Esophagus muscularis mucosa (tissue), 4 donors: ENCODE data around the gene ANK2. TPM values are rescaled to one million over a fixed set of nuclear protein-coding genes. Genes with fewer than 3 reads are reported as not detected.

Experiments used
- DNase-seq: peaks from one replicate; pipeline ENCODE4 v3.0.0-alpha.2; 2017; ENCODE audit errors: extremely low spot score
- H3K27ac ChIP-seq, 4 donors: fragments of 200-600 bp; sonication (generic); replicated peaks in 1 of 4; 1 replicate in 3 of 4; 2 replicates in 1 of 4; pipeline ENCODE4 v1.5.1; 2016 to 2019; ENCODE audit warnings: mild to moderate bottlenecking in 1 of 4
- H3K27me3 ChIP-seq, 4 donors: fragments of 200-600 bp; sonication (generic); one replicate each; pipeline versions ENCODE4 v1.5.1 to v1.6.0; 2016 to 2019
- H3K36me3 ChIP-seq, 4 donors: fragments of 200-600 bp; sonication (generic); one replicate each; pipeline ENCODE4 v1.5.1; 2016 to 2019
- H3K4me1 ChIP-seq, 4 donors: fragments of 200-600 bp; sonication (generic); one replicate each; pipeline ENCODE4 v1.5.1; 2016 to 2019
- H3K4me3 ChIP-seq, 4 donors: fragments of 200-600 bp; sonication (generic); 1 replicate in 2 of 4; 2 replicates in 2 of 4; pipeline ENCODE4 v1.5.1; 2016 to 2019; ENCODE audit warnings: mild to moderate bottlenecking in 4 of 4, moderate library complexity in 1 of 4
- H3K9me3 ChIP-seq, 4 donors: fragments of 200-600 bp; sonication (generic); 1 replicate in 3 of 4; 2 replicates in 1 of 4; pipeline ENCODE4 v1.5.1; 2016 to 2019
- EP300 ChIP-seq: sonication (generic); formaldehyde crosslinking; IDR thresholded peaks from one replicate; pipeline ENCODE4 v1.6.1; 2017; ENCODE audit warnings: antibody characterized with exemption
- POLR2A ChIP-seq: fragments of 450-650 bp; IDR thresholded peaks from one replicate; pipeline ENCODE4 v1.6.1; 2017; ENCODE audit warnings: antibody characterized with exemption, moderate library complexity, mild to moderate bottlenecking, low read depth
- POLR2AphosphoS5 ChIP-seq, 2 donors: sonication (generic); formaldehyde crosslinking; IDR thresholded peaks; one replicate each; pipeline ENCODE4 v1.6.1; 2017; ENCODE audit warnings: antibody characterized with exemption in 2 of 2
- WGBS: methylation state at CpG from one replicate; pipeline ENCODE4 v1.1.5; 2018; 5-methylcytosine and 5-hydroxymethylcytosine counted together
- intact Hi-C: fragments of 100-400 bp; cut with DNase I; formaldehyde crosslinking; loops from one replicate; pipeline ENCODE4 v1.15.1; 2023
- total RNA-seq, 4 donors: library from RNA; depleted of rRNA; stranded (reverse); fragments of >200 nt; gene quantifications; one replicate each; pipeline versions ENCODE4 v1.1.0 to v1.2.1, GENCODE V29; 2016
- TF ChIP-seq, protein P1 (sequence below), 3 experiments: fragments of 200-600 bp in 2 of 3; fragments of 450-650 bp in 1 of 3; sonication (generic) in 2 of 3; IDR thresholded peaks; one replicate each; pipeline ENCODE4 v1.5.1; 2017 to 2019; ENCODE audit warnings: antibody characterized with exemption in 3 of 3, mild to moderate bottlenecking in 2 of 3, moderate library complexity in 1 of 3

The ANK2 gene
- total RNA-seq, 4 donors from 2014 or later, result 76.8 to 88.0 (median 82.8) TPM

DNA sequence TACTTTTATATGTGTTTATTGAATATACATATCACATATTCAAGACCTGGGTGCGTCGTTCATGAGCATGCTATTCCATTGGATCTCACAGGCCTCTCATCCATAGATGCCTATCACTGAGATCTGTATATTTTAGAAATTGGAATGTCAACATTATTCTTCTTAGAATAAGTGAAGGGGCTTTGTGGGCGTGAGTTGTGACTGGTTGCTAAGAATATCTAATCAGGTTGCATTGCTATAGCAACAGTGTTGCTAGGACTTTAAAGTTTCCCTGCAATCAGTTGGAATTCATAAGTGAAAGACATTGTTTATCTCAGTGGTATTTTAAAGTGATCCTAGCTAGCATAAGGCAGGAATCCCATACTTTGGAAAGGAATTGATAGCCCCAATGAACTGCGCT lies 36.7 kb upstream of the ANK2 start:
- Histone ChIP-seq H3K27me3 (no peaks in the 10 kb centered on the region), H3K9me3 (no peaks in the 10 kb centered on the region), H3K36me3 (no peaks in the 10 kb centered on the region), H3K4me3 (no peak overlapping the region), H3K27ac (no peak overlapping the region), H3K4me1 (peaks cover 0 to 7% (median 0%) of the 10 kb centered on the region in 4 donors)
- WGBS, result 76% methylated on average over 4 of the region's 4 CpGs
- intact Hi-C loops, result no loop called here
- TF ChIP-seq, protein P1, sequence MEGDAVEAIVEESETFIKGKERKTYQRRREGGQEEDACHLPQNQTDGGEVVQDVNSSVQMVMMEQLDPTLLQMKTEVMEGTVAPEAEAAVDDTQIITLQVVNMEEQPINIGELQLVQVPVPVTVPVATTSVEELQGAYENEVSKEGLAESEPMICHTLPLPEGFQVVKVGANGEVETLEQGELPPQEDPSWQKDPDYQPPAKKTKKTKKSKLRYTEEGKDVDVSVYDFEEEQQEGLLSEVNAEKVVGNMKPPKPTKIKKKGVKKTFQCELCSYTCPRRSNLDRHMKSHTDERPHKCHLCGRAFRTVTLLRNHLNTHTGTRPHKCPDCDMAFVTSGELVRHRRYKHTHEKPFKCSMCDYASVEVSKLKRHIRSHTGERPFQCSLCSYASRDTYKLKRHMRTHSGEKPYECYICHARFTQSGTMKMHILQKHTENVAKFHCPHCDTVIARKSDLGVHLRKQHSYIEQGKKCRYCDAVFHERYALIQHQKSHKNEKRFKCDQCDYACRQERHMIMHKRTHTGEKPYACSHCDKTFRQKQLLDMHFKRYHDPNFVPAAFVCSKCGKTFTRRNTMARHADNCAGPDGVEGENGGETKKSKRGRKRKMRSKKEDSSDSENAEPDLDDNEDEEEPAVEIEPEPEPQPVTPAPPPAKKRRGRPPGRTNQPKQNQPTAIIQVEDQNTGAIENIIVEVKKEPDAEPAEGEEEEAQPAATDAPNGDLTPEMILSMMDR (IDR thresholded peaks at IDR 0.05), result no peak
- TF ChIP-seq POLR2AphosphoS5 (IDR thresholded peaks at IDR 0.05) (no peak), EP300 (no peak), POLR2A (no peak)
- no peak for DNase-seq

DNA sequence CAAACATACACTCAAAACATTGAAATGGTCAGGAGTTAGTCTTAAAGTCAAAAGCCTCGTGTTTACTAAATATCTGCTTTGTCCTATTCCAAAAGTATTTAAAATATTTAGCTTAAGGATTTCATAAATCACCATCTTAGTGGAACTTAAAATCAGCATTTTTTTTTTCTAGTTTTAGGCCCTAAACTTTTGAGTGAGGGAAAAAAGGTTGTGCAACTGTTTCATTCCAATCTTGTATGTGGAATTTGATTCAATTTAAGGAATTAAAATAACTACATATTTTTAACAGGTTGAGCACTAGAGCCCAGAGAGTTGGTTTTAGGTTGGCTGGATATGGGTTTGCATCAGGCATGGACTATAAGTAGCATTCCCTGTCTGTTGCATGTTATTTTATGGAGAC lies 35.7 kb upstream of the ANK2 start:
- intact Hi-C loops, result no loop called here
- WGBS, result 65% methylated on average over 1 of the region's 1 CpG
- H3K27ac ChIP-seq, result no peak overlapping the region
- no peaks in the 10 kb centered on the region for H3K36me3 ChIP-seq
- no peak for TF ChIP-seq POLR2A
- TF ChIP-seq, protein P1 (IDR thresholded peaks at IDR 0.05), result no peak
- TF ChIP-seq EP300, result no peak
- TF ChIP-seq POLR2AphosphoS5 (IDR thresholded peaks at IDR 0.05), result no peak
- H3K4me3 ChIP-seq, result no peak overlapping the region
- no peaks in the 10 kb centered on the region for H3K27me3 ChIP-seq
- no peak for DNase-seq
- H3K9me3 ChIP-seq, result no peaks in the 10 kb centered on the region
- H3K4me1 ChIP-seq, result peaks cover 0 to 7% (median 0%) of the 10 kb centered on the region in 4 donors

DNA sequence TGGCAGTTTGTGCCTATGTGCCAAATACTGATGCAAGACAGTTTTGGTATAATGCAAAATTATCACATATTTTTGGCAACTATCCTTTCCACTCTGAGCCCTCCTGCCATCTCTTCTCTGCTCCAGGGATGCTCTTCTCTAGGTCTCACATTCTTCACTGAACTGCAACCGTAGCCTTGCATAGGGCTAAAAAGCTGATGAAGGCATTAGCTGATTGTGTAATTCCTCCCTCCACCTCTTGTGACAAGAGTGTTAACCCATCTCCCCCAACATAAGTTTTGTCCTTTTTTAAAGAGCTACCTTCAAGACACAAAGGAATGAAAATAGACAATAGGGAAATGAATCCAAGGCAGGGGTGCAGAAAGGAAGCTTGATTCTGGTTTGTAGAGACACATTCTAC lies 33.1 kb upstream of the ANK2 start:
- TF ChIP-seq POLR2AphosphoS5 (IDR thresholded peaks at IDR 0.05) (no peak), POLR2A (no peak), EP300 (no peak)
- TF ChIP-seq, protein P1 (IDR thresholded peaks at IDR 0.05), result no peak
- H3K4me3 ChIP-seq, result no peak overlapping the region
- H3K27ac ChIP-seq, result no peak overlapping the region
- no peaks in the 10 kb centered on the region for H3K9me3 ChIP-seq
- intact Hi-C loops, result no loop called here
- WGBS, result 89% methylated on average over 1 of the region's 1 CpG
- peaks cover 0 to 14% (median 8%) of the 10 kb centered on the region in 4 donors for H3K4me1 ChIP-seq
- no peaks in the 10 kb centered on the region for H3K27me3 ChIP-seq
- no peak for DNase-seq
- no peaks in the 10 kb centered on the region for H3K36me3 ChIP-seq

DNA sequence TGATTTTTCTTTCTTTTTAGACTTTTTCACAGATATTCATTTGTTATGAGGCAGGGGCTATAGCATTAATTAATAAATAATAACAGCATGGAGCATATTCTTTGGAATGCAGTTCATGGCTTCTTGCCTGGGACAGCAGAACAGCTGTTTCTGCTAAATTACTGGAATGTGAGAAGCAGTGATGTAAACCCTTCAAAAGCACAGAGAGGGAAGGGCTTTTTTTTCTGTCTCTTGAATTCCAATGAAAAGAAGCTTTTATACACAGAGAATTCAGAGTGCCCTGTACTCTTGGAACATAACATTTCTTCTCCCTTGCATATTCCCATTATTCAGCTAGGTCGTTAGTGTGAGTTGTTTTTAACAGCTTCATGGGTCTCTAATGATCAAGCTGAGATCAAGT lies 28.5 kb upstream of the ANK2 start:
- no peak overlapping the region for H3K27ac ChIP-seq
- no peak for DNase-seq
- H3K4me1 ChIP-seq, result peaks cover 0 to 13% (median 11%) of the 10 kb centered on the region in 4 donors
- intact Hi-C loops, result no loop called here
- 53% methylated on average over 1 of the region's 1 CpG for WGBS
- no peaks in the 10 kb centered on the region for H3K9me3 ChIP-seq
- H3K36me3 ChIP-seq, result no peaks in the 10 kb centered on the region
- H3K4me3 ChIP-seq, result no peak overlapping the region
- TF ChIP-seq POLR2AphosphoS5 (IDR thresholded peaks at IDR 0.05), result no peak
- no peaks in the 10 kb centered on the region for H3K27me3 ChIP-seq

DNA sequence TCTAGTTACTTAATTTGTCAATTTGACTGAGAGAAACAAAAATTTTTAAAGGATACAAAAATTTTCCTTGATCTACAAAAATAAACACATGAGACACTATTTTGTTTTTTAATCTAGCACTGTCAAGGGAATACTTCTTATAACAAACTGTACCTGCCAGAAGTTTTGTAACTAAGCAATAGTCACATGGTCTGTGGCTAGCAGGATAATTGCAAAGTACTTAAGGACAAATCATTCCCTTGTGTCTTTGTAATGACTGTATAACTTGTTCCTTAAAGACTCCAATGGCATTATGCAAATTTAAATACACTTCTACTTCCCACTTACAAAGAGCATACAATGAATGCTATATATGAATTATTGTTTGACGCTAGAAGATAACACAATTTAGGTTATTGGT lies 25.1 kb upstream of the ANK2 start:
- intact Hi-C loops, result no loop called here
- Histone ChIP-seq H3K4me1 (peaks cover 0 to 13% (median 11%) of the 10 kb centered on the region in 4 donors), H3K4me3 (no peak overlapping the region), H3K27me3 (no peaks in the 10 kb centered on the region), H3K9me3 (no peaks in the 10 kb centered on the region), H3K27ac (no peak overlapping the region), H3K36me3 (no peaks in the 10 kb centered on the region)
- DNase-seq, result no peak
- 98% methylated on average over 1 of the region's 1 CpG for WGBS
- TF ChIP-seq POLR2AphosphoS5 (IDR thresholded peaks at IDR 0.05), result no peak
- TF ChIP-seq, protein P1 (IDR thresholded peaks at IDR 0.05), result no peak
- no peak for TF ChIP-seq POLR2A
- no peak for TF ChIP-seq EP300
